Heart left ventricle (tissue), 13 donors: ENCODE results near the gene KRTAP10-4.

Experiments used
- POLR2A ChIP-seq, 2 donors: fragments of 450-650 bp; IDR thresholded peaks; one replicate each; pipeline ENCODE4 v1.6.1; 2017; ENCODE audit warnings: antibody characterized with exemption in 2 of 2, mild to moderate bottlenecking in 2 of 2, moderate library complexity in 2 of 2
- TF ChIP-seq, protein P1 (sequence below), 12 donors: fragments of 200-600 bp; sonication (generic) in 4 of 12; IDR thresholded peaks; one replicate each; pipeline versions ENCODE4 v1.5.0 to v1.8.0; 2018 to 2022; ENCODE audit warnings: antibody characterized with exemption in 12 of 12, mild to moderate bottlenecking in 5 of 12
- donor health status: ischemic (EF 13 %, LVEDD 7.1; RV severe dilation, severe dysfunction).
- donor health status: DM: no; HTN: yes; CAD: no.
- donor health status: DM: no; HTN: no; CAD: no.
- donor health status: ischemic (EF 25% LVEDD 6.9; RV normal size, moderate dysfunction).
- donor health status: ischemic (EF 25% LVEDD 5.7; RV mildly dilated, moderate dysfunction).
- donor health status: ischemic (EF 35%, LVEDD 5.7; RV mildly dilated, moderate dysfunction).
- donor health status: nonischemic (EF 11% LVEDD 7.7; RV severe dilation, severe dysfunction).
- donor health status: DM: yes; HTN: yes; CAD: no.
- donor health status: PGD.
- donor health status: ischemic (EF 29% LVEDD 5.4; RV normal size, mild dysfunction).
- donor health status: nonischemic (EF 23%, LVEDD 6.1; RV moderate dilation, normal function).

DNA sequence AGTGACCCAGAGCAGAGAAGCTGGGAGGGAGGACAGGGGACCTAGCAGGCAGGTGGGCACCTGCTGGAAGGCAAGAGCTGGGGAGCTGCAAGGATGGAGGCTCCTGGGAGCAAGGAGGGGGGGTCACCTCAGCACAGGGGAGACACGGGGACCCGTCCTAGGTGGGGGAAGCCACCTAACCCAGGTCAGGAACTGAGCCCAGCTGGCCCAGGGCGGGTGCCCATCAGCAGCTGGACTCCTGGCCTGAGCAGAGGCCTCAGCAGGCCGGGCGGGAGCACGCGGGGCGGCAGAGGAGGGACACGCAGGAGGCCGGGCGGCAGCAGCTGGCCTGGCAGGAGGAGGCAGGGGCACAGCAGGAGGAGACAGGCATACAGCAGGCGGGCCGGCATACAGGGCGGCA is 34.5 kb upstream of the KRTAP10-4 start:
- TF ChIP-seq, protein P1, sequence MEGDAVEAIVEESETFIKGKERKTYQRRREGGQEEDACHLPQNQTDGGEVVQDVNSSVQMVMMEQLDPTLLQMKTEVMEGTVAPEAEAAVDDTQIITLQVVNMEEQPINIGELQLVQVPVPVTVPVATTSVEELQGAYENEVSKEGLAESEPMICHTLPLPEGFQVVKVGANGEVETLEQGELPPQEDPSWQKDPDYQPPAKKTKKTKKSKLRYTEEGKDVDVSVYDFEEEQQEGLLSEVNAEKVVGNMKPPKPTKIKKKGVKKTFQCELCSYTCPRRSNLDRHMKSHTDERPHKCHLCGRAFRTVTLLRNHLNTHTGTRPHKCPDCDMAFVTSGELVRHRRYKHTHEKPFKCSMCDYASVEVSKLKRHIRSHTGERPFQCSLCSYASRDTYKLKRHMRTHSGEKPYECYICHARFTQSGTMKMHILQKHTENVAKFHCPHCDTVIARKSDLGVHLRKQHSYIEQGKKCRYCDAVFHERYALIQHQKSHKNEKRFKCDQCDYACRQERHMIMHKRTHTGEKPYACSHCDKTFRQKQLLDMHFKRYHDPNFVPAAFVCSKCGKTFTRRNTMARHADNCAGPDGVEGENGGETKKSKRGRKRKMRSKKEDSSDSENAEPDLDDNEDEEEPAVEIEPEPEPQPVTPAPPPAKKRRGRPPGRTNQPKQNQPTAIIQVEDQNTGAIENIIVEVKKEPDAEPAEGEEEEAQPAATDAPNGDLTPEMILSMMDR (IDR thresholded peaks at IDR 0.05) = no peak
- TF ChIP-seq POLR2A (IDR thresholded peaks at IDR 0.05) = no peak
